Muscle layer of duodenum (tissue), 2 donors: ENCODE measurements around the gene ZNF526.
A peak's percentile ranks its signal among the peaks of the same experiment; 100 is the strongest.

ENCODE experiments used
- H3K27ac ChIP-seq: one replicate; pipeline ENCODE4 v1.7.0; 2013; ENCODE audit warnings: mild to moderate bottlenecking, low read length
- H3K27me3 ChIP-seq: one replicate; pipeline ENCODE4 v1.7.0; 2013; ENCODE audit warnings: low read depth, mild to moderate bottlenecking, control low read depth, low read length
- H3K36me3 ChIP-seq, 2 donors: one replicate each; pipeline ENCODE4 v1.7.0; 2013; ENCODE audit warnings: low read length in 2 of 2, control low read depth in 1 of 2, mild to moderate bottlenecking in 1 of 2; ENCODE audit not compliant: insufficient read depth in 2 of 2, control insufficient read depth in 1 of 2
- H3K4me1 ChIP-seq, 2 donors: one replicate each; pipeline ENCODE4 v1.7.0; 2013; ENCODE audit warnings: low read length in 2 of 2, mild to moderate bottlenecking in 2 of 2, control low read depth in 1 of 2, moderate library complexity in 1 of 2; ENCODE audit not compliant: insufficient read depth in 2 of 2, control insufficient read depth in 1 of 2
- H3K4me3 ChIP-seq, 2 donors: one replicate each; pipeline ENCODE4 v1.7.0; 2013; ENCODE audit warnings: low read length in 2 of 2, low read depth in 1 of 2, mild to moderate bottlenecking in 1 of 2
- H3K9me3 ChIP-seq, 2 donors: one replicate each; pipeline ENCODE4 v1.7.0; 2013; ENCODE audit warnings: low read length in 2 of 2, control low read depth in 1 of 2, mild to moderate bottlenecking in 1 of 2; ENCODE audit not compliant: control insufficient read depth in 1 of 2
- donor health status: healthy.

Gene ZNF526

GRCh38 chr19:42219812-42220750 lies at the start of gene ZNF526:
Gene ZNF526 (plus strand): TSS chr19:42220312. CDS start chr19:42224404, 4,092 bp downstream.
- Histone ChIP-seq H3K4me3 (peak within 1 kb of the TSS; percentile 84 to 98), H3K9me3 (no peaks in the 10 kb centered on the region), H3K36me3 (peaks cover 10 to 12% of the 10 kb centered on the region in 2 donors), H3K4me1 (peaks cover 9 to 44% of the 10 kb centered on the region in 2 donors), H3K27me3 (no peaks in the 10 kb centered on the region), H3K27ac (peak within 1 kb of the TSS; percentile 96)

- H3K4me1 ChIP-seq = peaks cover 0 to 4% of the 10 kb centered on the region in 2 donors
- no peak overlapping the region for H3K4me3 ChIP-seq
- H3K9me3 ChIP-seq = no peaks in the 10 kb centered on the region
- peaks cover 8% of the 10 kb centered on the region for H3K27me3 ChIP-seq
- no peaks in the 10 kb centered on the region for H3K36me3 ChIP-seq
- H3K27ac ChIP-seq = no peak overlapping the region
Measured at GRCh38 chr19:42170715-42171114, 49.4 kb upstream of the ZNF526 start.

- Histone ChIP-seq H3K9me3 (no peaks in the 10 kb centered on the region), H3K4me1 (peaks cover 0 to 12% of the 10 kb centered on the region in 2 donors), H3K27me3 (peaks cover 11% of the 10 kb centered on the region), H3K36me3 (no peaks in the 10 kb centered on the region), H3K4me3 (no peak overlapping the region), H3K27ac (no peak overlapping the region)
Measured at GRCh38 chr19:42172261-42172660, 47.9 kb upstream of the ZNF526 start.

GRCh38 chr19:42173695-42174094 lies 46.4 kb upstream of the ZNF526 start:
- H3K36me3 ChIP-seq = no peaks in the 10 kb centered on the region
- H3K27ac ChIP-seq = no peak overlapping the region
- peaks cover 23% of the 10 kb centered on the region for H3K27me3 ChIP-seq
- H3K9me3 ChIP-seq = no peaks in the 10 kb centered on the region
- no peak overlapping the region for H3K4me3 ChIP-seq
- H3K4me1 ChIP-seq = peaks cover 0 to 15% of the 10 kb centered on the region in 2 donors

- Histone ChIP-seq H3K9me3 (no peaks in the 10 kb centered on the region), H3K27me3 (peaks cover 28% of the 10 kb centered on the region), H3K4me3 (no peak overlapping the region), H3K4me1 (peaks cover 0 to 15% of the 10 kb centered on the region in 2 donors), H3K27ac (no peak overlapping the region), H3K36me3 (no peaks in the 10 kb centered on the region)
Measured at GRCh38 chr19:42174188-42174587, 45.9 kb upstream of the ZNF526 start.

GRCh38 chr19:42174958-42175734 lies 45.0 kb upstream of the ZNF526 start:
- Histone ChIP-seq H3K27ac (no peak overlapping the region), H3K4me1 (peaks cover 0 to 15% of the 10 kb centered on the region in 2 donors), H3K27me3 (peaks cover 36% of the 10 kb centered on the region)

GRCh38 chr19:42175952-42176648 lies 44.0 kb upstream of the ZNF526 start:
- Histone ChIP-seq H3K9me3 (no peaks in the 10 kb centered on the region), H3K27ac (no peak overlapping the region), H3K4me1 (peaks cover 0 to 15% of the 10 kb centered on the region in 2 donors), H3K36me3 (no peaks in the 10 kb centered on the region), H3K4me3 (peak overlapping the region; percentile 51 to 59), H3K27me3 (peaks cover 40% of the 10 kb centered on the region)

More at GRCh38 chr19:42174958-42175734, 45.0 kb upstream of the ZNF526 start:
- Histone ChIP-seq H3K4me3 (no peak overlapping the region), H3K36me3 (no peaks in the 10 kb centered on the region), H3K9me3 (no peaks in the 10 kb centered on the region)

- Histone ChIP-seq H3K4me3 (peak overlapping the region; percentile 51 to 59), H3K9me3 (no peaks in the 10 kb centered on the region), H3K27me3 (peaks cover 40% of the 10 kb centered on the region), H3K36me3 (no peaks in the 10 kb centered on the region), H3K4me1 (peaks cover 0 to 15% of the 10 kb centered on the region in 2 donors), H3K27ac (no peak overlapping the region)
Measured at GRCh38 chr19:42176649-42176989, 43.5 kb upstream of the ZNF526 start.

- Histone ChIP-seq H3K4me1 (peaks cover 0 to 15% of the 10 kb centered on the region in 2 donors), H3K36me3 (no peaks in the 10 kb centered on the region), H3K27ac (no peak overlapping the region), H3K27me3 (peaks cover 40% of the 10 kb centered on the region), H3K9me3 (no peaks in the 10 kb centered on the region), H3K4me3 (peak overlapping the region in 1 of 2 donors; percentile 59)
Measured at GRCh38 chr19:42176990-42177685, 43.0 kb upstream of the ZNF526 start.

GRCh38 chr19:42177686-42178019 lies 42.5 kb upstream of the ZNF526 start:
- Histone ChIP-seq H3K4me3 (no peak overlapping the region), H3K9me3 (no peaks in the 10 kb centered on the region), H3K4me1 (peaks cover 0 to 15% of the 10 kb centered on the region in 2 donors), H3K27me3 (peaks cover 40% of the 10 kb centered on the region), H3K27ac (no peak overlapping the region), H3K36me3 (no peaks in the 10 kb centered on the region)
